ENCODE measurements around the gene GPR55. TPM values are rescaled to one million over a fixed set of nuclear protein-coding genes. Genes with fewer than 3 reads are reported as not detected.

Gene GPR55
- total and polyA plus RNA-seq, 8 donors = 0.02 to 0.12 (median 0.06) TPM; not detected in 3

GRCh38 chr2:230935130-230935430, 10.0 kb upstream of the GPR55 start:
- 71 to 77% methylated on average over 9 of the region's 9 CpGs for WGBS, 2 donors
- FAIRE-seq (no peak), DNase-seq (no peak)

DNA sequence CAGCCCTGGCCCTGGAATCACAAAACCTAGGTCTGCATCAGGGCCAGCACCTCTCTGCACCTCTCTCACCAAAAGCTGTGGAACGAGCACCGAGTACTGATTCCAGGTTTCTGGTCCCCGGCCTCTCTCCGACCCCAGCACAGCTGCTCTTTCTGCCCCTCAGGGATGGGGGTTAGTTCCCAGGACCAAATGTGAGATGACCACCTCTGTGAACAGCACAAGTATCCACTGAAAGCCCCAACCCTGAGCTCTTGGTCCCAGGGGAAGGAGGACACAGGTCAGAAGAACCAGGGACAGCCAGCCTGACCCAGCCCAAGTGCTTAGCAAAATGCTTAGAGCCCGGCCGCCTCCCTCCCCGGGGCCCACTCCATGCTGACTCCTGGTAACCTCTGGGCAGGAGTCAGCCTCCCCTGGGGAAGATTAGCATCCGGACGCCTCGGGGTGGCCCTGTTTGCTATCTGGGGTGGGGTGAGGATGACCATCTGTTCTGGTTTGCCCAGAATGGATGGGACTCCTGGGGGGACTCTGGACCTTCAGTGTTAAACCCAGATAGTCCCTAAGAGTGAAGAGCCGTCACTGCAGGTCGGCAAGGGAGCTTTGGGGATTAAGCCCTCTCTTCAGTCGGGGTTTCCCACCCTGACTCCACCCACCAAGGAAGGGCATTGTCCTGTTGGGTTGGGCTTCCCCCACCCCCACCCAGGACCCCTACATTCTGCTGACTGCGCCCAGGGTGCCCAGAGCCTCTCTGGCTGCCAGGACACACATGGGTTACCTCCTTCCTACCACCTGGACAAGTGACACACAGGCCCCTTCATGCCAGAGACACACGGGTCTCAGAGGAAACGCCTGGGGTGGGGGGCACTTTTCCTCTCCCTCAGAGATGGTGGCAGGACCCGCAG, 9.4 kb upstream of the GPR55 start:
- no peaks in the 10 kb centered on the region for H3K36me3 ChIP-seq
- FAIRE-seq = no peak
- H3K4me3 ChIP-seq = no peak overlapping the region
- TF ChIP-seq, protein P1, sequence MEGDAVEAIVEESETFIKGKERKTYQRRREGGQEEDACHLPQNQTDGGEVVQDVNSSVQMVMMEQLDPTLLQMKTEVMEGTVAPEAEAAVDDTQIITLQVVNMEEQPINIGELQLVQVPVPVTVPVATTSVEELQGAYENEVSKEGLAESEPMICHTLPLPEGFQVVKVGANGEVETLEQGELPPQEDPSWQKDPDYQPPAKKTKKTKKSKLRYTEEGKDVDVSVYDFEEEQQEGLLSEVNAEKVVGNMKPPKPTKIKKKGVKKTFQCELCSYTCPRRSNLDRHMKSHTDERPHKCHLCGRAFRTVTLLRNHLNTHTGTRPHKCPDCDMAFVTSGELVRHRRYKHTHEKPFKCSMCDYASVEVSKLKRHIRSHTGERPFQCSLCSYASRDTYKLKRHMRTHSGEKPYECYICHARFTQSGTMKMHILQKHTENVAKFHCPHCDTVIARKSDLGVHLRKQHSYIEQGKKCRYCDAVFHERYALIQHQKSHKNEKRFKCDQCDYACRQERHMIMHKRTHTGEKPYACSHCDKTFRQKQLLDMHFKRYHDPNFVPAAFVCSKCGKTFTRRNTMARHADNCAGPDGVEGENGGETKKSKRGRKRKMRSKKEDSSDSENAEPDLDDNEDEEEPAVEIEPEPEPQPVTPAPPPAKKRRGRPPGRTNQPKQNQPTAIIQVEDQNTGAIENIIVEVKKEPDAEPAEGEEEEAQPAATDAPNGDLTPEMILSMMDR (IDR thresholded peaks at IDR 0.05) = no peak
- 64 to 65% methylated on average over 17 of the region's 17 CpGs for WGBS, 2 donors
- no peak for DNase-seq
- H3K27ac ChIP-seq = no peak overlapping the region
- intact Hi-C loops (cut with DNase I) = no loop called here
- H3K9me3 ChIP-seq = no peaks in the 10 kb centered on the region
- no peaks in the 10 kb centered on the region for H3K27me3 ChIP-seq
- ATAC-seq = no peak
- no peaks in the 10 kb centered on the region for H3K4me1 ChIP-seq

More at GRCh38 chr2:230935130-230935430, 10.0 kb upstream of the GPR55 start:
- H3K4me1 ChIP-seq = no peaks in the 10 kb centered on the region
- TF ChIP-seq, protein P1 (IDR thresholded peaks at IDR 0.05) = no peak
- H3K27me3 ChIP-seq = no peaks in the 10 kb centered on the region
- intact Hi-C loops (cut with DNase I) = no loop called here
- no peak overlapping the region for H3K4me3 ChIP-seq
- H3K27ac ChIP-seq = no peak overlapping the region
- no peaks in the 10 kb centered on the region for H3K9me3 ChIP-seq
- H3K36me3 ChIP-seq = no peaks in the 10 kb centered on the region
- ATAC-seq = no peak

GRCh38 chr2:230933521-230934180, 8.6 kb upstream of the GPR55 start:
- no peak overlapping the region for H3K27ac ChIP-seq
- 66 to 81% methylated on average over 10 of the region's 10 CpGs for WGBS, 2 donors
- no peak for ATAC-seq
- no peak for DNase-seq
- H3K9me3 ChIP-seq = no peaks in the 10 kb centered on the region
- H3K27me3 ChIP-seq = no peaks in the 10 kb centered on the region
- no peak for FAIRE-seq
- TF ChIP-seq, protein P1 (IDR thresholded peaks at IDR 0.05) = no peak
- intact Hi-C loops (cut with DNase I) = no loop called here
- H3K4me1 ChIP-seq = no peaks in the 10 kb centered on the region
- no peaks in the 10 kb centered on the region for H3K36me3 ChIP-seq
- no peak overlapping the region for H3K4me3 ChIP-seq

- Histone ChIP-seq H3K4me3 (no peak overlapping the region), H3K36me3 (no peaks in the 10 kb centered on the region), H3K9me3 (no peaks in the 10 kb centered on the region), H3K27me3 (no peaks in the 10 kb centered on the region), H3K27ac (no peak overlapping the region), H3K4me1 (no peaks in the 10 kb centered on the region)
- intact Hi-C loops (cut with DNase I) = no loop called here
- TF ChIP-seq, protein P1 (IDR thresholded peaks at IDR 0.05) = no peak
- WGBS, 2 donors = 67 to 68% methylated on average over 21 to 22 of the region's 22 CpGs
- ATAC-seq (peak in 3 of 4 donors; percentile 46 to 50 (median 47)), FAIRE-seq (no peak), DNase-seq (no peak)
Measured at GRCh38 chr2:230932556-230933511, 7.8 kb upstream of the GPR55 start.

All from pancreas (tissue), 10 donors.